ENCODE data around the gene HEATR5B. TPM values are rescaled to one million over a fixed set of nuclear protein-coding genes. Genes with fewer than 3 reads are reported as not detected.
"Not testable (repeated sequence)": the region's sequence is repeated elsewhere in the genome, so short reads cannot be mapped to it uniquely, and the experiment has no call there.

The HEATR5B gene
- total RNA-seq, 1 experiment from 2014 or later, result 13.1 TPM

DNA sequence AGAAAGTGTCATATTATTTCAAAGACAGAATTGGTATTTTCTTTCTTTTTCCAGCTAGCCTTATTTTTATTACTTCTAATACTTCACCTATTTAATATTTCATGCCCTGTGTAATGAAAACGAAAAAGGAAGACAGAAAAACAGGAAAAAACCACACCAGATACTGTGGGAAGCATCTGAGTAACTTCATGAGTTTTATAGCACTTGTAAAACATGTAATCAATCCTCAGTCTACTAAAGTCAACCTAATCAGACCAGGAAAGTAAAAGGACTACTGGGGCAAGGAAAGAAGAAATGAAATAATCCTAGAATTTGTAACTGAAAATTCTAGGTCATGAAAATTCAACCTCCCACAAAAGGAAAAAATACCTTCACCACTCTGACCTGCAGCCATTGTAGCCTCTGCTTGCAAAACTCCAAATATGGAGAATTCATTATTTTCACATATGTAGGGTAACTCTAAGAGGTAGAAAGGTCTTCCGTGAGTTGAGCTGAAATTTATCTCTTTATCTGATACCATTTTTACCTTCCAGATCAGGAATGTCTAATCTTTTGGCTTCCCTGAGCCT lies 83.1 kb downstream of the HEATR5B start:
- intact Hi-C loops (cut with micrococcal nuclease; ENCODE audit: unreplicated experiment), result loop anchor here (10.0 kb wide), 1 partner anchor 86 kb away; no protein-coding TSS in a partner anchor
- H3K4me1 Mint-ChIP-seq (ENCODE audit: low read depth, unreplicated experiment), result no peaks in the 10 kb centered on the region
- CTCF ChIA-PET, result no interaction called here

DNA sequence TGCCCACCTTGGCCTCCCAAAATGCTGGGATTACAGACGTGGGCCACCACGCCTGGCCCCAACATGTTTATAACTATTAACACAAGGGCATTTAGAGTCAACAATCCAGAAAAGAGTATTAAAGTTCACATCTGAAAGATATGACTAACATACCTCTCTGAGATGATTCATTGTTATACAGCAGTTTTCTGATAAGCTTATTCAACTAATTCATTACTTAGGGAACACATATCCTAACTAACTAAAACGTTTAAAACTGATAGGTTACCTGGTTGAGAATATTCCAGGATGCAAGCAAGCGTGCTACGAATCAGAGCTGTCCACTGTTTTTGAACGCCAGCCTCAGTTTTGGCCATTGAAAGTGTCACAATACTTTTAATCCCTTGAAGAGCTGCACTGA lies 83.9 kb downstream of the HEATR5B start:
- Mint-ChIP-seq H3K36me3 (ENCODE audit: insufficient read depth, unreplicated experiment) (peaks cover 7% of the 10 kb centered on the region), H3K4me3 (ENCODE audit: low read depth, unreplicated experiment) (no peak overlapping the region), H3K27me3 (ENCODE audit: unreplicated experiment) (no peaks in the 10 kb centered on the region), H3K27ac (ENCODE audit: unreplicated experiment) (no peak overlapping the region), H3K4me1 (ENCODE audit: low read depth, unreplicated experiment) (no peaks in the 10 kb centered on the region), H3K9me3 (ENCODE audit: low read depth, unreplicated experiment) (no peaks in the 10 kb centered on the region)
- CTCF ChIA-PET, result interaction anchor here (0.5 kb wide), 1 partner anchor 9 kb away, joined by 6 read pairs; no protein-coding TSS in a partner anchor
- intact Hi-C loops (cut with micrococcal nuclease; ENCODE audit: unreplicated experiment), result loop anchor here (10.0 kb wide), 1 partner anchor 86 kb away; no protein-coding TSS in a partner anchor
- TF ChIP-seq, protein P1, sequence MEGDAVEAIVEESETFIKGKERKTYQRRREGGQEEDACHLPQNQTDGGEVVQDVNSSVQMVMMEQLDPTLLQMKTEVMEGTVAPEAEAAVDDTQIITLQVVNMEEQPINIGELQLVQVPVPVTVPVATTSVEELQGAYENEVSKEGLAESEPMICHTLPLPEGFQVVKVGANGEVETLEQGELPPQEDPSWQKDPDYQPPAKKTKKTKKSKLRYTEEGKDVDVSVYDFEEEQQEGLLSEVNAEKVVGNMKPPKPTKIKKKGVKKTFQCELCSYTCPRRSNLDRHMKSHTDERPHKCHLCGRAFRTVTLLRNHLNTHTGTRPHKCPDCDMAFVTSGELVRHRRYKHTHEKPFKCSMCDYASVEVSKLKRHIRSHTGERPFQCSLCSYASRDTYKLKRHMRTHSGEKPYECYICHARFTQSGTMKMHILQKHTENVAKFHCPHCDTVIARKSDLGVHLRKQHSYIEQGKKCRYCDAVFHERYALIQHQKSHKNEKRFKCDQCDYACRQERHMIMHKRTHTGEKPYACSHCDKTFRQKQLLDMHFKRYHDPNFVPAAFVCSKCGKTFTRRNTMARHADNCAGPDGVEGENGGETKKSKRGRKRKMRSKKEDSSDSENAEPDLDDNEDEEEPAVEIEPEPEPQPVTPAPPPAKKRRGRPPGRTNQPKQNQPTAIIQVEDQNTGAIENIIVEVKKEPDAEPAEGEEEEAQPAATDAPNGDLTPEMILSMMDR (IDR thresholded peaks at IDR 0.05; ENCODE audit: unreplicated experiment), result no peak
- no peak for DNase-seq
- no TSS peak for BruUV-seq (replicated peaks)

More for the DNA sequence above, 83.1 kb downstream of the HEATR5B start:
- Mint-ChIP-seq H3K36me3 (ENCODE audit: insufficient read depth, unreplicated experiment) (peaks cover 7% of the 10 kb centered on the region), H3K4me3 (ENCODE audit: low read depth, unreplicated experiment) (no peak overlapping the region), H3K27me3 (ENCODE audit: unreplicated experiment) (no peaks in the 10 kb centered on the region), H3K27ac (ENCODE audit: unreplicated experiment) (peak overlapping the region; percentile 44), H3K9me3 (ENCODE audit: low read depth, unreplicated experiment) (no peaks in the 10 kb centered on the region)
- no TSS peak for BruUV-seq (replicated peaks)
- TF ChIP-seq, protein P1 (IDR thresholded peaks at IDR 0.05; ENCODE audit: unreplicated experiment), result no peak
- no peak for DNase-seq

DNA sequence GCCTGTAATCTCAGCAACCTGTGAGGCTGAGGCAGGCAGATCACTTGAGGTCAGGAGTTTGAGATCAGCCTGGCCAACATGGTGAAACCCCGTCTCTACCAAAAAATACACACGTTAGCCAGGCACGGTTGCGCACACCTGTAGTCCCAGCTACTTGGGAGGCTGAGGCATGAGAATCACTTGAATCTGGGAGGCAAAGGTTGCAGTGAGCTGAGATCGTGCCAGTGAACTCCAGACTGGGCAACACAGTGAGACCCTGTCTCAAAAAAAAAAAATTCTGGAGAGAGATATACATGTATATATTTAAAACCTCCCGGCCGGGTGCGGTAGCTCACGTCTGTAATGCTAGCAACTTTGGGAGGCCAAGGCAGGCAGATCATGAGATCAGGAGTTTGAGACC lies 84.8 kb downstream of the HEATR5B start:
- H3K27ac Mint-ChIP-seq (ENCODE audit: unreplicated experiment); H3K27me3 Mint-ChIP-seq (ENCODE audit: unreplicated experiment); H3K9me3 Mint-ChIP-seq (ENCODE audit: low read depth, unreplicated experiment); H3K4me3 Mint-ChIP-seq (ENCODE audit: low read depth, unreplicated experiment); H3K36me3 Mint-ChIP-seq (ENCODE audit: insufficient read depth, unreplicated experiment); intact Hi-C loops (cut with micrococcal nuclease; ENCODE audit: unreplicated experiment); BruUV-seq (replicated peaks); H3K4me1 Mint-ChIP-seq (ENCODE audit: low read depth, unreplicated experiment); DNase-seq: not testable (repeated sequence)
- CTCF ChIA-PET, result interaction anchor here (0.6 kb wide), 1 partner anchor 214 kb away, joined by 3 read pairs; no protein-coding TSS in a partner anchor

DNA sequence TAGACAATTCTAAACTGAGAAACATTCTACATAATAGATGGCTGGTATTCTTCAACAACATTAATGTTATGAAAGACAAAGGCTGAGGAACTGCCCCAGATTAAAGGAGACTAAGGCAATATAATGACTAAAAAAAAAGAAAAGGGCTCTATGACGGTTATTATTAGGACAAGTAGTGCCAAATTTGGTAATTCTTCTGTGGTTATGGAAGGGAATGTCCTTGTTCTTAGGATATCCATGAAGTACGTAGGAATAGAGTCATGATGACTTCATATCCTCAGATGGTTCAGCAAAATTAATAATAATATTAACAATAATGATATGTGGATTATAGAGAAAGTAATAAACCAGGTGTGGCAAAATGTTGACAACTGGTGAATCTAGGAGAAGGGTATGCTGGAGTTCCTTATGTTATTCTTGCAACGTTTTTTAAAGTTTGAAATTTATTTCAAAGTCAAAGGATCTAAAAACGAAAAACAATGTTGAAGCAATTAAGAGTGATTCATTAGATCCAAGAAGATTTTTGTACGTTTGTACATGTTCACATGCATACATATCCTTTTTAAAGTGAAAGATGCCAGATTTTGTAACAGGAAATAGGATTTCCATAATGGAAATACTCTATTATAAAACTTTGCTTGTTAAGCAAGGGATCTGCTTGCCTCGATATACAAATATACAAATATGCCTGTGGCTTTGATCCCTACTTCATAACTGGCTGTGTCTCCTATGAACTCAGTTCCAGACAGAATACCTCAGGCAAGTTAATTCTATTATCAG lies 90.1 kb downstream of the HEATR5B start:
- TF ChIP-seq, protein P1 (IDR thresholded peaks at IDR 0.05; ENCODE audit: unreplicated experiment), result no peak
- no TSS peak for BruUV-seq (replicated peaks)
- H3K4me3 Mint-ChIP-seq (ENCODE audit: low read depth, unreplicated experiment), result no peak overlapping the region
- no peaks in the 10 kb centered on the region for H3K4me1 Mint-ChIP-seq (ENCODE audit: low read depth, unreplicated experiment)
- no peak overlapping the region for H3K27ac Mint-ChIP-seq (ENCODE audit: unreplicated experiment)
- H3K36me3 Mint-ChIP-seq (ENCODE audit: insufficient read depth, unreplicated experiment), result no peaks in the 10 kb centered on the region
- no peaks in the 10 kb centered on the region for H3K27me3 Mint-ChIP-seq (ENCODE audit: unreplicated experiment)
- H3K9me3 Mint-ChIP-seq (ENCODE audit: low read depth, unreplicated experiment), result no peaks in the 10 kb centered on the region
- no peak for DNase-seq
- CTCF ChIA-PET, result no interaction called here
- intact Hi-C loops (cut with micrococcal nuclease; ENCODE audit: unreplicated experiment), result no loop called here

Data from Calu3 (cell line).